ENCODE data around the gene HSPB7.

The HSPB7 gene

DNA sequence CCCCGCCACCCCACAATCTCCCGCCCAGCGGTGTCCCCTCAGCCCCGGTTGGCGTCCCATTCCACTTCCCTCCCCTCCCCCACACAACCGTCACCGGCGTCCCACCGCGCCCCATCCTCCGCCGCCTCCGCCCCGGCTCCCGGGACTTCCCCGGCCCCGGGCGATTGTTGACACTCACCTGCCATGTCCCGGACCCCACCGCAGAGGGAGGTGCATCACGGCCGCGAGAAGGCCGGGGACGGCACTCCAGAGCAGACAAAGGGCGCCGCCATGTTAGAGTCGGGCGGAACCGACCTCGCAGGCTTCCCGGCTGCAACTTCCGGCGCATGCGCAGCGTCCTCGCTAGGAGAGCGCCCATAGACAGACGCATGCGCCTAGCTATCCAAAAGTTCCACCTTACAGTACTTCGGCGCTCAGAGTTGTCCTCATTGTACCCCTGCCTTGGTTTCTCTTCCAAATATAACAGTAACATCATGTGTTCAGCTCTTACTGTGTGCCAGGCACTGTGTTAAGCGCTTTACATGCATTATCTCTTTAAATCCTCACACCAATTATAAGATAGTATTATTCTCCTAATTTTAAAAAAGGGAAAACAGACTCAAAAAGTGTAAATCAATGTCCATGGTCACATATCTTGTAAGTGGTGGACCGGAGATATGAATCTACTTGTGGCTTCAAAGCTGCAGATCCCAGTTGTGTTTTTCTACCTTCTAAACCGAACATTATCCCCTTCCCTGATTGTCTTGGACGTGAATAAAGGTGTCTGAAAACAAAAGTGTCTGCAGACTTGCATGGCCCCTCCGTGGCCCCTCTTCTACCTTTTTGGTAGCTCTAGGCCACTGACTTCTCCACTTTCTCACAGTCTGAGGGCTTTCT, 41.8 kb downstream of the HSPB7 start, which contains the start of gene ZBTB17:
ZBTB17 (minus strand) TSS at position 297 of the 876 bp plus-strand sequence. CDS start 27,606 bp downstream, outside the sequence.
- DNase-seq, result peak; percentile 96

- peak; percentile 77 for DNase-seq
Observed at GRCh38 chr1:15975358-15975804, 42.5 kb downstream of the HSPB7 start.

DNA sequence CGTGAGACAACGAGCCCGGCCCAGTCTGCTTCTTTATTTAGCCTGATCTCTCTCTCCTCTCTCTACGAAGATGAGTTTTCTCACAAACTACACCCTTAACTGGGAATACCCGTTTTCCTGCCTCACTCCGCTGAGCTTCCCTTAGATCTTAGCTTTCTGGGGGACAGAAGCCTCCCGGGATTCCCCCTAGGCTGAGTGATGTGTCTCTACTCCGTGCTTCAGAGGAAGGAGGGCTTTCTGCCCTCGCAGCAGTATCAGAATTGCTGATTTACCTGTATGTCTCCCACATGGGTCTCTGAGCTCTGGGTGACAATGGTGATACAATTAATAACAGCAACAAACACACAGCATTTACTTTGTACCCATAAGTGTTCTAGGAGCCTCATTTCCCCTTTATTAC, 43.0 kb downstream of the HSPB7 start:
- DNase-seq, result no peak

DNA sequence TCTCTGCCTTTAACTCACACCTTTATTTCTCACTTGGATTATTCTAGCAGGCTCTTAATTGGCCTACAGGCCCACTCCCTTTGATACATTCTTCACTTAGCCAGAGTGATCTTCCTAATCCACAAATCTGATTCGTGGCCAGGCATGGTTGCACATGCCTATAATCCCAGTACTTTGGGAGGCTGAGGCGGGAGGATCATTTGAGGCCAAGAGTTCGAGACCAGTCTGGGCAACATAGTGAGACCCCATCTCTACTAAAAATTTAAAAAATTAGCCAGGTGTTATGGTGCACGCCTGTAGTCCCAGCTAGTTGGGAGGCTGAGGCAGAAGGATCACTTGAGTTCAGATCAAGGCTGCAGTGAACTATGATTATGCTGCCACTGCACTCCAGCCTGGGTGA, 44.1 kb downstream of the HSPB7 start:
- DNase-seq, result no peak

- DNase-seq, result no peak
Observed at GRCh38 chr1:15972409-15972808, 45.4 kb downstream of the HSPB7 start.

GRCh38 chr1:15970911-15971310, 46.9 kb downstream of the HSPB7 start:
- DNase-seq, result no peak

DNA sequence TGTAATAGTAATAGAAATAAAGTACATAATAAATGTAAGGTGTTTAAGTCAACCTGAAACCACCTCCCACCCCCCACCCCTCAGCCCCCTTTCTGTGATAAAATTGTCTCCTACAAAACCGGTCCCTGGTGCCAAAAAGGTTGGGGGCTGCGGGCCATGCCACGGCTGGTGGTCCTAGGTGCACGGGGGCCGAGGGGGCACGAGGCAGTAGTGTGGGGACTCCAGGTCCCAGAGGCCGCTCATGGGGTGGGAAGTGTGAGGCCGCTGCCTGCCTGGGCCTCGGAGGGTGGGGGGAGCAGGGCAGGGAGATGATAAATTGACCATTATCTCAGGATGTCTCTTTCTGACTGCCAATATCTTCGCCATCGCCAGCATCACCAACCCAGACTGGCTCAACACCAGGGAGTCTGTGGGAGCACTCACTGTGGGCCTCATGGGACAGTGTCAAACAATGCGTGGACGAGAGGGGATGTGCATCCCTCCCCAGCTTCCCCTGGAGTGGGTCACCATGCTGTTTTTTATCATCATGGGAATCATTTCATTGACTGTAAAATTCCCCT, 48.4 kb downstream of the HSPB7 start:
- DNase-seq, result no peak

- DNase-seq, result no peak
Observed at GRCh38 chr1:15968172-15968571, 49.7 kb downstream of the HSPB7 start.

- DNase-seq, result no peak
Observed at GRCh38 chr1:15966956-15967344, 50.9 kb downstream of the HSPB7 start.

DNA sequence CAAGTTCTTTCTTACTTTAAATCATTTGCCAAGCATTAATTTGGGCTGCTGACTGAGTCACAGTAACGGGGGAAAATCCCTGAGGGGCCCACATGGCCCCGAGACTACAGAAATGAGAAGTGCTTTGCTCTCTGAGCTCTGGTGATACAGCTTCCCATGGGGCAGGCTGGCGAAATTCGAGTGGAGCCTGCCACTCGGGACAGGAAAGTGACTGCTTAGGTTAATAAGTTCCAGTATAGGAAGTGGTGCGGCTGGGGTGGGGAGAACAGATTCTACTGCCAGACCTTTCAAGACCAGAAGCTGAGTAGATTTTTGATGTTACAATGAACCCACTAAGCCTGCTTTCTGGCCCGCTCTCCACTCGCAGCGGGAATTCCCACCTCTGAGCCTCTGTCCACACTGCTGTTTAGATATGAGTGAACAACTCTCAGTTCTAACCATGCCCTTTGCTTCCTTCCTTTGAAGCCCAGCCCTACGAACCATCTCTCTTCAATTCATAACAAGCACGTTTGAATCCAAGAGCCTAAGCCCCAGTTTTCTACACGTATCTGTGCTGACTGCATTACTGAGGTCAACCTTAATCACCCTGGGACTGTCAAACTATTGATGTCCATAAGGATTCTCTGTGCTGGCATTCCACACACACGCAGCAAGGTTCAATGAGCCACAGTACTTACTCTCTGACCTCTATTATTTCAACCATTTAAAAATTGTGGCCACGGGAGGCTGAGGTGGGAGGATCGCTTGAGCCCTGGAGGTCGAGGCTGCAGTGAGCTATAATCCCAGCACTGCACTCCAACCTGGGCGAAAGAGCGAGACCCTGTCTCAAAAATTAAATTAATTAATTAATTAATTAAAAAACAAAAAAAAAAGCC, 51.5 kb downstream of the HSPB7 start:
- no peak for DNase-seq

DNA sequence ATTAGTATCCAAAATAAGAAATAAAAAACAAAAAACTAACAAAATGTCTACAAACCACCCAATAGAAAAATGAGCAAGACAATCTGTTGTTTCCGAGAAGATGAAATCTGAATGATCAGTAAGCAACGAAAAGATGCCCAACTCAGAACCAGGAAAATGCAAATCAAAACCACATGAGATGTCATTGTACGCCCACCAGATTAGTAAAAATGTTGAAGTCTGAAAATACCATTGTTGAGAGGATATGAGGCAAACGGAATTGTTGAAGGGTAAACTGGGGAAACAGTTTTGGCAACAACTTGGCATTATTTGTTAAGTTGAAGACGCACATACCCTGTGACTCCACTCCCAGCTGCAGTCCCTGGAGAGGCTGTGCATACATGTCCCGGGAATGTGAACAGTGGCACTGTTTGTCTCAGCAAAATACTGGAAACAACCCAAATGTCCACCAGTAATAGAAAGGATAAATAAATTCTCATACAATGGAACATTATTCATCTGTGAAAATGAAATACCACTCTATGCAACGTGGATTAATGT, 52.5 kb downstream of the HSPB7 start:
- no peak for DNase-seq

Measured in femur (tissue), 1 donor.